ENCODE results near the gene BPIFB6.

The BPIFB6 gene

DNA sequence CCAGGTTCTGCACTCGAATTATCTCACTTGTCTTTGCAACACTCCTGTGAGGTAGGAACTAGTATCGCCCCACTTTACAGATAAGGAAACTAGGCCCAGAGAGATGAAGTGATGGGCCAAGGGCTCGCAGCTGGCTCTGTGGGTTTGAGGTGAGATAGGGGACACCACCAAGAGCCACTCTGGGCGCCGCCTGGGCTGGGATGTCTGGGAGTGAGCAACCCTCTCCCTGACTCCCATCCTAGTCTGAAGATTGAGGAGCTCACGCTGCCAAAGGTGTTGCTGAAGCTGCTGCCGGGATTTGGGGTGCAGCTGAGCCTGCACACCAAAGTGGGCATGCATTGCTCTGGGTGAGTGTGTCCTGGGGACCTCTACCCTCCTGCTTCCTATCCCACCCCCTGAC is 27.7 kb downstream of the BPIFB6 start:
- Mint-ChIP-seq H3K9me3 (no peaks in the 10 kb centered on the region), H3K27ac (no peak overlapping the region), H3K4me1 (no peaks in the 10 kb centered on the region), H3K4me3 (no peak overlapping the region), H3K27me3 (no peaks in the 10 kb centered on the region), H3K36me3 (no peaks in the 10 kb centered on the region)

DNA sequence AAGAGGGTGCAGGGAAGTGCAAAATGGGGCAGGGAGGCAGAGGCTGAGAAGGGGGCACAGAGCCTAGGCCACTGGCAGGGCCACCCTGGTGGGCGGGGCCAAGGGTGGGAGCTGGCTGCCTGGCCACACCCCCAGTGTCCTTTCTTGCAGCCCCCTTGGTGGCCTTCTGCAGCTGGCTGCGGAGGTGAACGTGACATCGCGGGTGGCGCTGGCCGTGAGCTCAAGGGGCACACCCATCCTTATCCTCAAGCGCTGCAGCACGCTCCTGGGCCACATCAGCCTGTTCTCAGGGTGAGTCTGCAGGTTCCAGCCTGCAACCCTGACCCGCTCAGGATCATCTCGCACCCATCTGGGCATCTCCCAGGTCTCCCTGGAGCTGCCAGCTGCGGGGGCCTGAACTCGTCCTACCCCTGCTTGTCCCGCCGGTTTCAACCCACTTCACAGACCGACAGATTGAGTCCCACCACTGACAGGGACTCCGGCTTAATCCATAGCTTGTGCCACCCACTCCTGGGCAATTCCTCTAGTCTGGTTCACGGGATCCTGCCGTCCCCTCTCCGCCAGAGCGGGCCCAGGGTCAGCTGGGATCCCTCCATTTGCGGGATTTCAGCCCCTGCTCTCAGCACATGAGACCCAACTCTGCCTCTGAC is 28.4 kb downstream of the BPIFB6 start:
- Mint-ChIP-seq H3K4me1 (no peaks in the 10 kb centered on the region), H3K36me3 (no peaks in the 10 kb centered on the region), H3K4me3 (no peak overlapping the region), H3K9me3 (no peaks in the 10 kb centered on the region), H3K27me3 (no peaks in the 10 kb centered on the region), H3K27ac (no peak overlapping the region)

DNA sequence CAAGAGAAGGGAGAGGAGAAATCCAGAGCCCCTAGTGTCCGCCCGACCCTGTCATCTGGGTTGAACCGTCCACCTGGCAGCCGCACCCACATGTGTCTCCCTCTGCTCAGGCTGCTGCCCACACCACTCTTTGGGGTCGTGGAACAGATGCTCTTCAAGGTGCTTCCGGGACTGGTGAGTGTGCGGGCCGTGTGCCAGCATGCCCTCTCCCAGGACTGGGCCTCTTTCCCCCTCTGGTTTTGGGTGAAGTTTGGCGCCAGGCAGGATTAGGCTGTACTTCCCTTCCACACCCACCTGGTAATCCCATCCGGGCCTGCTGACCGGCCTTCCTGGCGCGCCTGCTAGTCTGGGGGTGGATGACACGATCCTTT is 30.2 kb downstream of the BPIFB6 start:
- no peaks in the 10 kb centered on the region for H3K36me3 Mint-ChIP-seq
- H3K9me3 Mint-ChIP-seq, result no peaks in the 10 kb centered on the region
- H3K4me1 Mint-ChIP-seq, result peaks cover 3% of the 10 kb centered on the region
- H3K27me3 Mint-ChIP-seq, result no peaks in the 10 kb centered on the region
- no peak overlapping the region for H3K27ac Mint-ChIP-seq
- H3K4me3 Mint-ChIP-seq, result no peak overlapping the region

DNA sequence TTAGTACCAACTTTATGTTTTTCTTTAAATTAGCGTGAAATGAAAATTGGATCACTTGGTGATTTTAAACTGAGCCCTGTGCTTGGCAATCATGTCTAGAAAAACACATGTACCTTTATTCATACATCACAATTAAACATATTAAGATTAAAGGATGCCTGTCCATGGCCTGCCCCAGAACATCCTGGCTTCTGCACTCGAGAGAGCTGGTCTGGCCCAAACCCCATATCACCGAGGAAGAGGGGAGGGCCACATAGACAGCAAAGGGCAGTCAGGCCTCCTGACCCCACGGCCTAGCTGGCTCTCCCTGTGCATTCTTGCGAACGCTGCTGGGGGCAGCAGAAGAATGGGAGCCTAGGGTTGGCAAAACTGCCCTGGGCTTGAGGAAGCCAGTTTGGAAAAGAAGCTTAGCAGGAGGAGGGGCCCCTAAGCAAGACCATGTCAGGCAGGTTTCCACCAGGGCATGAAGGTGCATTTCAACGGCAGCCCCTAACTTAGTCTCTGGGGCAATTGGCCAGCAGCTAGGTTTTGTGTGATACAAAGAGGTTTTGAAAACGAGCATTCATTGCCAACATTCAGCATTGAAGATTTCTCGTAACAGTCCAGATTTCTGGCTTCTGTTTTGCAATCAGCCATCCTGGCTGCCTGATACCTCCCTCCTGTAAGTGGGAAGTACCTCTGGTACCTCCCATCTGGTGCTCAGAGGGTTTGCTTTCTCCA is 30.8 kb downstream of the BPIFB6 start:
- H3K36me3 Mint-ChIP-seq, result no peaks in the 10 kb centered on the region
- H3K4me3 Mint-ChIP-seq, result no peak overlapping the region
- H3K27ac Mint-ChIP-seq, result no peak overlapping the region
- H3K4me1 Mint-ChIP-seq, result peaks cover 8% of the 10 kb centered on the region
- no peaks in the 10 kb centered on the region for H3K27me3 Mint-ChIP-seq
- no peaks in the 10 kb centered on the region for H3K9me3 Mint-ChIP-seq

DNA sequence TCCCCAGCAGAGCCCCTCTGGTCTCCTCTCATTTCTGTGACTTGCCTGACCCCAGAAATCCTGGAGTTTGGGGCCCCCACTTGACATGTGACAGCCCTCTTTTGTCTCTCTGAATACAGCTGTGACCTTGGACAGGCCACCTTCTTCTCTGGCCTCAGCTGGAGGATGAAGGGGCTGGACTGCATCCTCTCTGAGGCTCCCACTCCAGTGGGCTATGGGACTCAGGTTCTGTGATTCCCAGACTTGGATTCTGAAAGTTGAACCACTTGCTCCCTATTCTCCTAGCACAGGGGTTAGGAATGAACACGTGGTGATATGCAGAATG is 31.3 kb downstream of the BPIFB6 start:
- peaks cover 10% of the 10 kb centered on the region for H3K4me1 Mint-ChIP-seq

DNA sequence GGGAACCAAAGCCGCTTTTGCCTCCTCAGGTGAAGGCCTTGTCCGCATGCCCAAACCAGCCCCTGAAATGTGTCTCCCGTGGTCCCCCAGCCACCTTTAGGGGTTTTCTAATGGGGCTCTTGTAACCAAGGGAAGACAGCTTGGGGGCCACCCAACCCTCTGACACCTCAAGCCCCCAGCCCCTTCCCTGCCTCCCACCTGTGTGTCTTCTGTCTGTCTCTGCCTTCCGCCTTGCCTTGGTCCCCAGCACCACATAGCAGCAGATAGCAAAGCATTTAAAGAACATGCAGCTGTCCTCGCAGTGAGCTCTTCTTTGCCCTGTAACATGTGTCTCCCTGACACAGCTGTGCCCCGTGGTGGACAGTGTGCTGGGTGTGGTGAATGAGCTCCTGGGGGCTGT is 31.8 kb downstream of the BPIFB6 start:
- no peak overlapping the region for H3K27ac Mint-ChIP-seq
- H3K4me1 Mint-ChIP-seq, result peaks cover 14% of the 10 kb centered on the region
- H3K36me3 Mint-ChIP-seq, result no peaks in the 10 kb centered on the region
- H3K4me3 Mint-ChIP-seq, result no peak overlapping the region
- no peaks in the 10 kb centered on the region for H3K27me3 Mint-ChIP-seq
- H3K9me3 Mint-ChIP-seq, result no peaks in the 10 kb centered on the region

More for the DNA sequence above, 31.3 kb downstream of the BPIFB6 start:
- Mint-ChIP-seq H3K27me3 (no peaks in the 10 kb centered on the region), H3K27ac (peak overlapping the region; percentile 41), H3K4me3 (no peak overlapping the region), H3K36me3 (no peaks in the 10 kb centered on the region), H3K9me3 (no peaks in the 10 kb centered on the region)

DNA sequence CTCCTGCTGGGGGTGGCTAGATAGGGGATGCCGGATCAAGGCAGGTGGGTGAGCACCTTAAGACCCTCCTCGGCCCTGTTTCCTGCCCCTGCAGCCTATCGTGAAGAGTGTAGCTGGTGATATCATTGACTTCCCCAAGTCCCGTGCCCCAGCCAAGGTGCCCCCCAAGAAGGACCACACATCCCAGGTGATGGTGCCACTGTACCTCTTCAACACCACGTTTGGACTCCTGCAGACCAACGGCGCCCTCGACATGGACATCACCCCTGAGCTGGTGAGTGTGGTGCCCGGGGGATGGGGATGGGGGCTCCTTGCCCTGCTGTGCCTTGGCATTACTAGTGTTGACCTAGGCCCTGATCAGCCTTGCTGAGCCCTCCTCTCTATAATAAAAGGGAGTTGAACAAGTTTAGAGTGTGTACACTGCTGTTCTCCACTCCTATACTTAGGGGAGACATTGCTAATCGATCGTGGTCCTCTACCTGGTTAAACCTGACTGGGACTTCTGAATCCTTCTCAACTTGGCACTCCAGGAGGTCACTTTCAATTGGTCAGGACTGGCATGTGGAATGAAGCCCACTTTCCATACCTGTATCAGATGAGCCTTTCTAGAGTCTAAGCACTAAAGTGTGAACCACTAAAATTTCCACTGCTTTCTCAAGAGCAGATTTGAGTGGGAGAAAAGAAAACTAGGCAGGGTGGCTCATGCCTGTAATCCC is 33.3 kb downstream of the BPIFB6 start:
- Mint-ChIP-seq H3K36me3 (no peaks in the 10 kb centered on the region), H3K4me1 (peaks cover 22% of the 10 kb centered on the region), H3K27ac (no peak overlapping the region), H3K4me3 (no peak overlapping the region), H3K27me3 (no peaks in the 10 kb centered on the region), H3K9me3 (no peaks in the 10 kb centered on the region)

DNA sequence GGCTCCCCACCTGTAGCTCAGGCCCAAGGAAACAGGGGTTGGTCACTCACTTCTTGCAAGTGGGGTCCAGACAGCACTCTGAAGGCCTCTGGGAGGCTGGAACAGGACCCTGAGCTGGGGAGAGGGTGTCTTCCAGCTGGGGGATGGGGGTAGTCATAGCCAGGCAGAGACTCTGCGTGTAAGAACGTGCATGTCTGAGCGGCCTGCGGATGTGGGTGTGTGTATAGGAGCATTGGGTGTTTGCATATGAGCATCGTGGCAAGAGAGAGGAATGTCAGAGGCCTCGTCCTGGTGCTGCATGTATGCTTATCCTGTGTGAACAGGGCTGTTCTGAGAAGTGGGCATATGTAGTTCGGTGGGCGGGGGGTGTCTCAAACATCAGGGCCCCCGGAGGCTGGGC is 34.3 kb downstream of the BPIFB6 start:
- Mint-ChIP-seq H3K9me3 (no peaks in the 10 kb centered on the region), H3K4me1 (peaks cover 25% of the 10 kb centered on the region)

DNA sequence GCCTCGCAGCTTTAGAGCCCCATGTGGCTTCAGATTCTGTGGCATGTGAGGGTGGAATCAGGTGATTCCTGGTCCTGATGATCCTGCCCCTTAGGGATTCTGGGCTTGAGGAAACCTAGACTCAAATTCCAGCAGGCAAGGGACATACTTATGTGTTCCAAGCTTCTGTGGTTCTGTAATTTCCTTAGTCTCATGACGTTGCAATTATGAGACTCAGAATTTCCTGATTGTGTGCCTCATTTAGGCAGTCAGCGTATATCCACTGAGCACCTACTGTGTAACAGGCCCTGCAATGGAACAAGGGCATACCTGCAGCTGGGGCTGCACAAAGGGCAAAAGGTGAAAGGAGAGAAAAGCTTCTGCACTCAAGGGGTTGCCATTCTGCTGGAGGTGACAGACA is 36.4 kb downstream of the BPIFB6 start:
- H3K4me1 Mint-ChIP-seq, result peaks cover 25% of the 10 kb centered on the region
- no peaks in the 10 kb centered on the region for H3K27me3 Mint-ChIP-seq
- no peaks in the 10 kb centered on the region for H3K36me3 Mint-ChIP-seq
- H3K4me3 Mint-ChIP-seq, result no peak overlapping the region
- no peaks in the 10 kb centered on the region for H3K9me3 Mint-ChIP-seq
- no peak overlapping the region for H3K27ac Mint-ChIP-seq

More for the DNA sequence above, 34.3 kb downstream of the BPIFB6 start:
- H3K4me3 Mint-ChIP-seq, result no peak overlapping the region
- H3K27me3 Mint-ChIP-seq, result no peaks in the 10 kb centered on the region
- H3K27ac Mint-ChIP-seq, result no peak overlapping the region
- H3K36me3 Mint-ChIP-seq, result no peaks in the 10 kb centered on the region

DNA sequence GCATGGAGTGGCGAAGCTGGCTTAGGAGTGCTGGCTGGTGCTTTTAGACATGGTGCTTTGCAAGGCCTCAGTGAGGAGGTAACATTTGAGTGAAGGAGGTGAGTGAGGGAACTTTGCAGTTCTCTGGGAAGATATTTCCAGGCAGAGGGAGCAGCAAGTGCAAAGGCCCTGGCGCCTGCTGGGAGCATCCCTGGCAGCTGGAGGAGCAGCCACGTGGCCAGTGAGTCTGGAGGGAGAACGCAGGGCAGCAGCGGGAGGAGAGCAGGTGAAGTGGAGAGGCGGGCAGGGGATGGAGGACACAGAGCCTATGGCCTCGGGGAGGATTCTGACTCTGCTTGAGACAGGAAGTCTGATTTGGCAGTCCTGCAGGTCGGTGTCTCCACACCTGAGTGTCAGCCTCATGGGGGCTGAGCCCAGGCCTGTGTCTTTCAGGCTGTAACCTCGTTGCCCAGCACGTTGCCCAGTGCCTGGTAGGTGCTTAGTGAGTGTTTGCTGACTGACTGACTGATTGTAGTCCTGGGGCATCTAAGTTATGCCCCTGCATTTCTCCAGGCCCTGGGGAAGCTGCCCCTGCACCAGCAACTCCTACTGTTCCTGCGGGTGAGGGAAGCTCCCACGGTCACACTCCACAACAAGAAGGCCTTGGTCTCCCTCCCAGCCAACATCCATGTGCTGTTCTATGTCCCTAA is 36.9 kb downstream of the BPIFB6 start:
- Mint-ChIP-seq H3K36me3 (no peaks in the 10 kb centered on the region), H3K27ac (no peak overlapping the region), H3K9me3 (no peaks in the 10 kb centered on the region), H3K4me3 (no peak overlapping the region), H3K4me1 (peaks cover 25% of the 10 kb centered on the region), H3K27me3 (no peaks in the 10 kb centered on the region)

DNA sequence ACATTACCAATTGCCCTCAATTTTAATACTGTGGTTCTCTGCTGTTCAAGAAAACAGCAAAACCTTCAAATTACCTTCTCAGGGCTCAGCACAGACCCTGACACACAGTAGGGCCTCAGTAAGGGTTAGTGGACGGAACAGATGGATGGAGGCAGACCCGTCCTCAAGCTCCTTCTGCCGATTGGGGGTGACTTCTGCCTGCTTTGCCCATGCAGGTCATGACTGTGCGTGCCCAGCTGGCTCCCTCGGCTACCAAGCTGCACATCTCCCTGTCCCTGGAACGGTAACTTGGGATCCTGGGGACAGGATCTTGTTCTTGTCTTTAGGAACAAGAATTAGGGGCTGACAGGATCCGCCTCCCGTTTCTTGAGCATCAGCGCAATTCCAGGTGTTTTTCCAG is 38.2 kb downstream of the BPIFB6 start:
- peaks cover 30% of the 10 kb centered on the region for H3K4me1 Mint-ChIP-seq
- no peaks in the 10 kb centered on the region for H3K36me3 Mint-ChIP-seq
- H3K27me3 Mint-ChIP-seq, result no peaks in the 10 kb centered on the region
- H3K9me3 Mint-ChIP-seq, result no peaks in the 10 kb centered on the region
- no peak overlapping the region for H3K27ac Mint-ChIP-seq
- H3K4me3 Mint-ChIP-seq, result no peak overlapping the region

DNA sequence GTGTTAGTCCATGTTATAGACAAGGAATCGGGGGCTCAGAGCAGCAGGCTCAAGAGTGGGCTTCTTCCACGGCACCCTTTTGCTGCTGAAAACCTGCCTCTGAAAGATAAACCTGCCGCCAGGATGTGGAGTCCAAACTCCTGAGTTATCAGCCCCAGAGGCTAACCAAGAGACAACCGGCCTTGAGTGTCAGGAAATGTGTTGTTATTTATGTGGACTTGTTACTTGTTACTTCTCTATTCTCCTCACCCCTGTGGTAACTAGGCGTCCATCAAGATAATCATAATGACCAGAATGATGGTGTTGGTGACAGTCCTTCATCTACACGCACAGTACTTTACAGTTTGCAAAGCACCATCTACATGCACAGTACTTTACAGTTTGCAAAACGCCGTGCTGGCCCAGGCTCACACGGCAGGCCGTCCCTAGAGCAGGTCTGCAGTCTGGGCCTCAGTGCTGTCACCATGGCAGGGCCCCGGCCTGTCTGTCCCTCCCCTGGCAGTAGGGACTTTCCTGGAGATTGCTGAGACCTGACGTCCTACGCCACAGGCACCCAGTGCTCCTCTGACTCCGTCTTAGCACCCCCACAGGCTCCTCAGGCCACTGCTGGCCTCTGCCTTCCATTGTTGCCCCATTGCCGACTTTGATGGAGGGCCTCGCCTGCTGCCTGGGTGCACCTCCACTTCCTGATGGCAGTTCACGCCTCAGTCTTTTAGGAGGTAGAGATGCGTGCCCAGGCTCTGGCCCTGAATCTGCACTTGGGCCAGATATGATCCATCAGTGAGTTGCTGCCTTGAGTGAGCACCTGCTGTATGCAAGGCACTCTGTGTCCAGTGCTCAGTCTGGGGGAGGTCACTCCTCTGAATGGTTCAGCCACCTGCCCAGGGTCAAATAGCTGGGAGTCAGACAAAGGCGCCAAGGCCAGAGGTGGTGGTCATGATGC is 38.9 kb downstream of the BPIFB6 start:
- Mint-ChIP-seq H3K4me3 (no peak overlapping the region), H3K4me1 (peaks cover 27% of the 10 kb centered on the region), H3K27ac (no peak overlapping the region), H3K9me3 (no peaks in the 10 kb centered on the region), H3K27me3 (no peaks in the 10 kb centered on the region), H3K36me3 (no peaks in the 10 kb centered on the region)

DNA sequence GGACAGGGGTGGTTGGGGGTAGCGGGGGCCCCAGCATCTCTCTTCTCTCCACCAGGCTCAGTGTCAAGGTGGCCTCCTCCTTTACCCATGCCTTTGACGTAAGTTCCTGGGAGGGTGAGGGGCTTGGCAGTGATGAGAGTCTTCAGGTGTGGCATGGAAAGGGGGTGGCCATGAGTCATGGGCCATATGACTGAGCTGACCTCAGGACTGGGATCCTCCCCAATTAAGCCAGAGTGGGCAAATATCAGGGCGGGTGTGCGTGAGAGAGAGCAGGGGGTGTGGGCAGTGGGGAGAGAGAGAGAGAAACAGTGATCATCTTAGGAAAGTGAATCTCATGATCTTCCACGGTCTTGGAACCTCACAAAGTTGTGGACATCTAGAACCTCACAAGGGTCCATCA is 39.8 kb downstream of the BPIFB6 start:
- H3K4me1 Mint-ChIP-seq, result peaks cover 27% of the 10 kb centered on the region
- no peak overlapping the region for H3K27ac Mint-ChIP-seq
- no peaks in the 10 kb centered on the region for H3K27me3 Mint-ChIP-seq
- no peaks in the 10 kb centered on the region for H3K9me3 Mint-ChIP-seq
- H3K4me3 Mint-ChIP-seq, result no peak overlapping the region
- no peaks in the 10 kb centered on the region for H3K36me3 Mint-ChIP-seq

DNA sequence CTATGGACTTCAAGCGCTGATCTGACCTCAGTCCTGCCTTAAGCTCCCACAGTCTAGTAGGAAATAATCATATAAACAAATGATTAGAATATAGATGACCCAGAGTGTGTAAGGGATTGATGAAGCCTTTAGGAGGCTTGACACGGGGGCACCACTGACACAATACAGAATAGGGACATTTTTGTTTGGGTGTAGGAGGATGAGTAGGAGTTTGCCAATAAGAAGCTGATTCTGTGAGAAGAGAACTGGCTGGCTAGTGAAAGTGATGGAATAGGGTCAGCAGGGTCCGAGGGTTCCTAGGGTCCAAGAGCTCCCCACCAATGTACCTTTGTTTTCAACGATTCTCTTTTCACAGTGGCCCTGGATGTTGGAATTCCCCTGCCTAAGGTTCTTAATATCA is 40.9 kb downstream of the BPIFB6 start:
- Mint-ChIP-seq H3K4me1 (peaks cover 25% of the 10 kb centered on the region), H3K27ac (no peak overlapping the region), H3K36me3 (no peaks in the 10 kb centered on the region), H3K9me3 (no peaks in the 10 kb centered on the region), H3K27me3 (no peaks in the 10 kb centered on the region), H3K4me3 (no peak overlapping the region)

DNA sequence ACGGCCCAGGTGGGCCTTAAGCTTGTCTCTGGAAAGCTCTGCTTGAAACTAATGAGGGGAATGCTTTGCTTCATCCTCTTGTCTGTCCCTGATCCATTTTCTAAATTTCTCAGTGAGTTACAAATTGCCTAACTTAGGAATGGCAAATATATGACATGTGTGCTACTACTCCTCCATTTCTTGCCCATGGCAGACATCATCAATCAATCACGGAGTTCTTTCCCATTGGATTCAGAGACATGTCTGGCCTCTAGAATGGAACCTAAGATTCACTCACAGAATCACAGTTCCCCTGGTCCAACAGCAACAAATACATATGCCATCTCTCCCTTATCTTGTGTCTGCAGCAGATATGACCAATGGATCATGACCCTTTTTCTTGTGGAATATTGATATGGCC is 41.4 kb downstream of the BPIFB6 start:
- H3K4me1 Mint-ChIP-seq, result peaks cover 24% of the 10 kb centered on the region
- no peak overlapping the region for H3K4me3 Mint-ChIP-seq
- H3K27ac Mint-ChIP-seq, result no peak overlapping the region
- no peaks in the 10 kb centered on the region for H3K36me3 Mint-ChIP-seq
- H3K27me3 Mint-ChIP-seq, result no peaks in the 10 kb centered on the region
- H3K9me3 Mint-ChIP-seq, result no peaks in the 10 kb centered on the region
